Muscle layer of duodenum (tissue), 2 donors: ENCODE results near the gene HPS3.

Source experiments
- H3K27ac ChIP-seq: one replicate; pipeline ENCODE4 v1.7.0; 2013; ENCODE audit warnings: mild to moderate bottlenecking, low read length
- H3K27me3 ChIP-seq: one replicate; pipeline ENCODE4 v1.7.0; 2013; ENCODE audit warnings: low read depth, mild to moderate bottlenecking, control low read depth, low read length
- H3K36me3 ChIP-seq, 2 donors: one replicate each; pipeline ENCODE4 v1.7.0; 2013; ENCODE audit warnings: low read length in 2 of 2, control low read depth in 1 of 2, mild to moderate bottlenecking in 1 of 2; ENCODE audit not compliant: insufficient read depth in 2 of 2, control insufficient read depth in 1 of 2
- H3K4me1 ChIP-seq, 2 donors: one replicate each; pipeline ENCODE4 v1.7.0; 2013; ENCODE audit warnings: low read length in 2 of 2, mild to moderate bottlenecking in 2 of 2, control low read depth in 1 of 2, moderate library complexity in 1 of 2; ENCODE audit not compliant: insufficient read depth in 2 of 2, control insufficient read depth in 1 of 2
- H3K4me3 ChIP-seq, 2 donors: one replicate each; pipeline ENCODE4 v1.7.0; 2013; ENCODE audit warnings: low read length in 2 of 2, low read depth in 1 of 2, mild to moderate bottlenecking in 1 of 2
- H3K9me3 ChIP-seq, 2 donors: one replicate each; pipeline ENCODE4 v1.7.0; 2013; ENCODE audit warnings: low read length in 2 of 2, control low read depth in 1 of 2, mild to moderate bottlenecking in 1 of 2; ENCODE audit not compliant: control insufficient read depth in 1 of 2
- donor health status: healthy.

HPS3 gene

DNA sequence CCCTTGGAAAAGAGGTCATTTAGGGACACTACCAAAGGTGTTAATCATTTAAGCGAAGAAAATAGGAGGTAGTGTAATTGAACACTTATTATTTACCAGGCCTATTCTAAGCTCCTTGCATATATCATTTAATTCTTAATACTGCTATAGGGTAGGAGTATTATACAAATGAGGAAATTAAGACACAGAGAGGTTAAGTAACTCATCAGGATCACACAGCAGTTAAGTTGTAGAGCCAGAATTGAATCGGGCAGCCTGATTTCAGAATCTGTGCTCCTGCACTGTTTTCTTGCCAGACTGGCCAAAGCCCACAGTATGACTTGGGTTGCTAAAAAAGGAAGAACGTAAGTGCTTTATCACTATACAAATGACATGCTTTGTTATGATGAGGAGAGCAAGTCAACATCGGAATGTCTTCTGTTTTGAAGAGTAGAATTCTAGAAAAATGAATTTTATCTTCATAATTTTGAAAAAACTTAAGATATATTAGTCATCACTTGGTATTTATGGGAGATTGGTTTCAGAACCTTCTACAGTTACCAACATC is 31.4 kb downstream of the HPS3 start:
- Histone ChIP-seq H3K4me3 (no peak overlapping the region), H3K27ac (no peak overlapping the region), H3K4me1 (peaks cover 0 to 3% of the 10 kb centered on the region in 2 donors), H3K9me3 (no peaks in the 10 kb centered on the region), H3K27me3 (no peaks in the 10 kb centered on the region), H3K36me3 (peaks cover 27 to 46% of the 10 kb centered on the region in 2 donors)

DNA sequence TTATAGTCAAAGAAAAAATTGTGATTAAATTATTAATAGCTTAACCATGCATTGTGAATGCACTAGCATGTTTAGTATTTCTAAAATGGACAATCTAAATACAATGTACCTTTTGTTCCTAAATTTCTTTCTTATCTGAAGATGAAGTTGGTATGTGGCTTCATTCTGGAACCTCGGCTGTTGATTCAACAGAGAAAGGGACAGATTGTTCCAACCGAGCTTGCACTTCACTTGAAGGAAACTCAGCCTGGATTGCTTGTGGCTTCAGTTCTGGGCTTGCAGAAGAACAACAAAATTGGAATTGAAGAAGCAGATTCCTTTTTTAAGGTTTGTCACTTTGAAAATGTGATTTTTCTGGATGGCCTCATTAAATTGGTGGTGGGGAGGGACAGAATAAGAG is 32.6 kb downstream of the HPS3 start:
- no peak overlapping the region for H3K27ac ChIP-seq
- H3K4me3 ChIP-seq: no peak overlapping the region

DNA sequence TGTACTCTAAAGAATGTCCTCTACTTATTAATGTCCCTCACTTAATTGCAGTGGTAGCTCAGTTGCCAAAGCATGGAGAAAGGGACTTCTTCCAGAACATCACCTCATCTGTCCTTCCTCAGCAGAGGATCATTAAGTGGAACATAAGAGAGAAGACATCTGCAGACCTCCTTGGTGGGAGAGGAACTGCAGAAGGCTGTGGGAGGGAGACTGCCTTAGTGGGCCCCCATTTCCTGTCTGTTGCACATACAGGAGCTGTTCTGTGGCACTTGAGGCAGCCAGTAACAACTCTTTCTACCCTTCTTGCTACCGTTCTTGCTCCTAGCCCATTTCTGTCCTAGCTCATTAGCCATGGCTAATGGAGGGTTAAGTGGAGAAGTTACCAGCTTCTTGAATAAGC is 33.6 kb downstream of the HPS3 start:
- Histone ChIP-seq H3K36me3 (peaks cover 19 to 49% of the 10 kb centered on the region in 2 donors), H3K4me3 (no peak overlapping the region), H3K27ac (no peak overlapping the region), H3K27me3 (no peaks in the 10 kb centered on the region), H3K4me1 (peaks cover 0 to 3% of the 10 kb centered on the region in 2 donors), H3K9me3 (no peaks in the 10 kb centered on the region)

More for the DNA sequence above, 32.6 kb downstream of the HPS3 start:
- no peaks in the 10 kb centered on the region for H3K27me3 ChIP-seq
- H3K9me3 ChIP-seq: no peaks in the 10 kb centered on the region
- H3K36me3 ChIP-seq: peaks cover 21 to 45% of the 10 kb centered on the region in 2 donors
- H3K4me1 ChIP-seq: peaks cover 0 to 3% of the 10 kb centered on the region in 2 donors

DNA sequence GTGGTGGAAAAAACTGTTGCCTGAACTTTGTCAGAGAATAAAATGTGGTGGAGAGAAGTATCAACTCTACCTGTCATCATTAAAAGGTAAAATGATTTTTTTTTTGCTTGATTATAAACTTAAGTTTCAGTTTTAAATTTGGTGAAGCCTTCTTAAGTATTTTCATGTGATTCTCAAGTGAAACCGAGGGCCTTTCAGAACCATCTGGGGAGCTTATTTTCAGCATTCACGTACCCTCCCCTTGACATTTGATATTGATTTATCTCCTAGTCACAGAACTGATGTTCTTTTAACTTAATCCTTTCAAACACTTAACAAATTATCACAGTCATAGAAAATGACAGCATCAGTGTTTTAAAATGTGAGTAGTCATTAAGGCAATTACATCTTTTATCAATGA is 38.5 kb downstream of the HPS3 start:
- no peak overlapping the region for H3K27ac ChIP-seq
- H3K4me3 ChIP-seq: no peak overlapping the region
- peaks cover 25 to 34% of the 10 kb centered on the region in 2 donors for H3K36me3 ChIP-seq
- no peaks in the 10 kb centered on the region for H3K27me3 ChIP-seq
- H3K9me3 ChIP-seq: no peaks in the 10 kb centered on the region
- peaks cover 0 to 3% of the 10 kb centered on the region in 2 donors for H3K4me1 ChIP-seq

DNA sequence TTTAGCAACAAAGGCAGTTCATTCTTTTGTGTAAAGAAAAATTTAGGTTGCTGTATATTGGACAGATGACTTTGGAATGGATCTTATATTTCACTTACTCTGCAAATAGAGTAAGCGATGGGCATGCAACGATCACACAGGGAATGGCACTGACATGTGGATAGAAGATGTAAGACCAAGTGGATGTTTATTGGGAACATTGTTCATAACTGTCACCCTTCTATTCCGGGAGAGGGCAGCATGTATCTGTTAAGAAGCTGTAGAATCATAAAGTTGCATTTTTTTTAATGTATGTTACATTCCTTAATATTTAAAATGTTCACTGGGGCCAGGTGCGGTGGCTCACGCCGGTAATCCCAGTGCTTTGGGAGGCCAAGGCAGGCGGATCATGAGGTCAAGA is 41.2 kb downstream of the HPS3 start:
- peaks cover 0 to 3% of the 10 kb centered on the region in 2 donors for H3K4me1 ChIP-seq
- no peaks in the 10 kb centered on the region for H3K9me3 ChIP-seq
- H3K27me3 ChIP-seq: no peaks in the 10 kb centered on the region
- no peak overlapping the region for H3K27ac ChIP-seq
- peaks cover 18 to 21% of the 10 kb centered on the region in 2 donors for H3K36me3 ChIP-seq
- H3K4me3 ChIP-seq: no peak overlapping the region

DNA sequence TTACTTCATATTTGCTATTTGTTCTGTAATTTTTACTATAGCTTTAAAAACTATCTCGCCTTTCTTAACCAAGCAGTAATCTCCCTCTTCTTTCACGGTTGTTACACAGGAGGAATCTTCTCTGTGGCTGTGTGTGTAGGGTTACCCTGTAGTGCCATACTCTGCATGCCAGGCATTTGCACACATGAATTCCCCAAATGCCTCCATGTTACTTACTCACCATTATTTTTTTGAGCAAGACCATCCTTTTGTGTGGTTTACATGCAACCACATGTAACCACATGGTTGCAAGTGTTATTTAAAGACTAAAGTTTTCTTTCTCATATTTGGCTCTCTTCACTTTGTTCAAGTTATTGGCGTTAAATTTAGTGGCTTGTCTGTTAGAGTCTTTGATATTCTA is 45.5 kb downstream of the HPS3 start:
- Histone ChIP-seq H3K27ac (no peak overlapping the region), H3K36me3 (peaks cover 5 to 24% of the 10 kb centered on the region in 2 donors), H3K27me3 (no peaks in the 10 kb centered on the region), H3K4me1 (peaks cover 0 to 3% of the 10 kb centered on the region in 2 donors), H3K9me3 (no peaks in the 10 kb centered on the region), H3K4me3 (no peak overlapping the region)

DNA sequence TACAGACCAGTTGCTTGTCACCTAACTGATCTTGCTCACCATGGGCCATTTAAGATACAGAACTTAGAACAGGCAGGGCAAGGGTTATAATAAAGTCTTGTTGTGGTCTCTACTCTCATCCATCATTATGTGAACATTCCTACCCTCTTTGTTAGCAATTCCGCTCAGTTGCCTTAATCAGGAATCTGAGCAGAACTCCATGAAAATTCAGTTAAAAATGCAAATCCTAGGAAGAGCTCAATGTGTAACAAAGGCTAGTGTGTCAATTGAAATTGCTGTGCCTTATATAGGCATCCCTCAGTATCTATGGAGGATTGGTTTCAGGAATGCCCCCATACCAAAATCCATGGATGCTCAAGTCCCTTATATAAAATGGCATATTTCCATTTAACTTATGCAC is 47.7 kb downstream of the HPS3 start:
- no peaks in the 10 kb centered on the region for H3K4me1 ChIP-seq
- peaks cover 5 to 19% of the 10 kb centered on the region in 2 donors for H3K36me3 ChIP-seq
- H3K9me3 ChIP-seq: no peaks in the 10 kb centered on the region
- H3K27ac ChIP-seq: no peak overlapping the region
- H3K4me3 ChIP-seq: no peak overlapping the region
- H3K27me3 ChIP-seq: no peaks in the 10 kb centered on the region

DNA sequence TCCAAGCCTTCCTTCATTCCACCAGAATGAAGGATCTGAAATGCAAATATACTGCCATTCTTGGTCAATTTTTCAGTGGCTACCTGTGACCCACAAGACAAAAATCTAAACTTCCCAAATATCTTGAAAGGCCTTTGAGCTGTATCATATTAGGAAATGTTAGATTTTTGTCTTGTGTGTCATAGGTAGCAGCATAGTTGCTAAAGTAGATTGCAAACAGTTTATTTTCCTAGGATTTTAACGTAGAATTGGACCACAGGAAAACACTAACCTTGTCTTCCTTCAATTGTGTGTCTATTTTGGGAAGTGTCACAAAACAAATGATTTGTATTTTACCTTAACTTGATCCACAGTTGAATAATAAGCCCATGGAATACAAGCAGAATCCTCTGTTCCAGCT is 49.8 kb downstream of the HPS3 start:
- peak overlapping the region; percentile 48 for H3K27ac ChIP-seq
- H3K4me3 ChIP-seq: no peak overlapping the region

DNA sequence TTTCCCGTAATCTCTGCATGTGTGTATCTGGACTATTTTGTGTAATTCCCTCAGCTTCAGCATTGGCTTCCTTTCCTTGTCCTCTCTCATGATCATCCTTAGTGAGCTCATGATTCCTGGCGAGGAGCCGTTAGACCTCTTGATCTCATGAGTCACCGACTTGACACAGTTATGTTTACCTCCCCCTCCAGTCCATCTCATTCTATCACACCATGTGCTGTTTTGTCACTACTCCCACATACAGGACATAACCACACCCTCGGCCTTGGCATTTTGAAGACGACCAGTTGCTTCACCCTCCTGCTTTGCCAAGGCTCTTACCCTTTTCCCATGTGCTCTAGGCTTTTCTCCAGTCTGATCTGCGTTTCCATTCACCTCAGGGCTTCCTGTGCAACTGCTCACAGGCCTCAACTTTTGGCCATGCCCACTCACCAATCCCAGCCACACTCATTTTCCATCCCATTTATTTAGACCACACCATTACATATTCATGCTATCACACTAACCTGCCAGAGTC is 50.7 kb downstream of the HPS3 start:
- H3K9me3 ChIP-seq: no peaks in the 10 kb centered on the region
- no peaks in the 10 kb centered on the region for H3K27me3 ChIP-seq
- H3K36me3 ChIP-seq: peaks cover 5 to 8% of the 10 kb centered on the region in 2 donors
- H3K27ac ChIP-seq: peak overlapping the region; percentile 67
- H3K4me1 ChIP-seq: no peaks in the 10 kb centered on the region
- H3K4me3 ChIP-seq: no peak overlapping the region

More for the DNA sequence above, 49.8 kb downstream of the HPS3 start:
- Histone ChIP-seq H3K9me3 (no peaks in the 10 kb centered on the region), H3K4me1 (no peaks in the 10 kb centered on the region), H3K27me3 (no peaks in the 10 kb centered on the region), H3K36me3 (peaks cover 5 to 13% of the 10 kb centered on the region in 2 donors)

DNA sequence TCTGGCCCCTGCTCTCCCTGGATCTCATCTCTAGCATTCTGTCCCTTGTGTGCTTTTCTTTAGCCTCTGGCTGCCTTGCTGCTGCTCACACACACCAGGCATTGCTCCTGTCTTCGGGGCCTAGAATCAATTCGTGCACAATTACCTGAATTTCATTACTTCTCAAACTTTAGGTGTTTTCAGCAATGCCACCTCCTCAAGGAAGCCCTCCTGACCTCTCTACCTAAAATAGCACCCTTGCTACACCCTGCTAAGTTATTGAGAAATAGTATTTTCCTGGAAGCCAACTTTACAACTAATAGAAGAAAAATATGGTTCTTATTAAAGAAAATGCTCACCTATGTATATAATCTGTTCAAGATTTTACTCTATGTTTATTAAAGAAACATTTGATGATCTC is 51.7 kb downstream of the HPS3 start:
- Histone ChIP-seq H3K4me1 (no peaks in the 10 kb centered on the region), H3K9me3 (no peaks in the 10 kb centered on the region), H3K4me3 (no peak overlapping the region), H3K27ac (no peak overlapping the region), H3K36me3 (peaks cover 5 to 7% of the 10 kb centered on the region in 2 donors), H3K27me3 (no peaks in the 10 kb centered on the region)

DNA sequence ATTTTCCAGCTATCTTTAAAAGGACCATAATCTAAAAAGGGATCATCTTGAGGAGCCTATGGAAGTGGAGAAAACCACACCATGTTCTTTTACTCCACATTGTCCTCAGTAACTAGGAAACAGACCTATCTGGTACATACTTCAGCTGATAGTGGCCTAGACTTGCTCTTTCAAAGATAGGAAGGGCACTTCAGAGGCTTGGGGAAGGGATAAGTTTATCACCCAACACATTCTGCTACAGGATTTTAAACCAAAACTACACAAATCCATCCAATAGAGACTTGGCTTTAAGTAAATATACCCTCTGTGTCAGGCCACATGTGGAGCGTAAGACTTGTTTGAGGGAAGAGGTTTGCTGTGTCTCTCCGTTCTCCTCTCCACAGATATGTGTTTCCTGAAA is 56.8 kb downstream of the HPS3 start:
- H3K36me3 ChIP-seq: no peaks in the 10 kb centered on the region
- H3K4me3 ChIP-seq: no peak overlapping the region
- no peaks in the 10 kb centered on the region for H3K27me3 ChIP-seq
- no peaks in the 10 kb centered on the region for H3K4me1 ChIP-seq
- H3K27ac ChIP-seq: no peak overlapping the region
- H3K9me3 ChIP-seq: no peaks in the 10 kb centered on the region

DNA sequence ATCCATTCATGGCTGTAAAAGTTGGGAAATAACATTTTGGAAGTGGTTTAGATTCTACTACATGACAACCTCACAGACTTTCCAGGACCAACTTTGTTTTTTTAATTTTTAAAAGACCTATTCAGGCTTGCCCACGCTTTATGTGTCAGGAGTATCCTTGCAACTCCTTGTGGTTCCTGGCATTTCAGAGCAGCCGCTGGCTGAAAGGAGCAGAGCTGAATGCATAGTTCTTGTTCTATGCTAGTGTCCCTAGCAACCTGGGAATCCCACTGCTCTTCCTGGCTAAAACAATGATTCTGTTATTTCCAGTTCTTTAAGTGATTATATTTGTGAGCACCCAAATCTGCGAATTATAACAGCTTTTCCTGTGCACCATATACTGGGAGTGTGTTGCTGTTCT is 57.3 kb downstream of the HPS3 start:
- Histone ChIP-seq H3K27ac (no peak overlapping the region), H3K9me3 (no peaks in the 10 kb centered on the region), H3K36me3 (no peaks in the 10 kb centered on the region), H3K4me1 (no peaks in the 10 kb centered on the region), H3K27me3 (no peaks in the 10 kb centered on the region), H3K4me3 (no peak overlapping the region)
